Activated CD8-positive, alpha-beta memory T cell treated with anti-CD3 and anti-CD28 coated beads for 36 hours (primary cell): ENCODE measurements around the gene OLAH. TPM values are rescaled to one million over a fixed set of nuclear protein-coding genes. Genes with fewer than 3 reads are reported as not detected.
"Not testable (repeated sequence)": the region's sequence is repeated elsewhere in the genome, so short reads cannot be mapped to it uniquely, and the experiment has no call there.

Experiments
- CTCF ChIA-PET: fragments of 350-600 bp; sonication (Branson Sonifier 250); formaldehyde crosslinking; loops from one replicate; lab custom pipeline; 2021; ENCODE audit warnings: antibody characterized with exemption; lab: Charles Lee
- POLR2A ChIA-PET: fragments of 350-600 bp; sonication (Branson Sonifier 250); formaldehyde crosslinking; loops from one replicate; lab custom pipeline; 2021; ENCODE audit warnings: antibody characterized with exemption; lab: Charles Lee
- total RNA-seq, 2 experiments: library from RNA; stranded (reverse); gene quantifications; one replicate each; pipeline ENCODE4 v1.2.3, GENCODE V29; 2021

Gene OLAH
- under 1 TPM; 0.17 to 0.21 TPM for total RNA-seq

DNA sequence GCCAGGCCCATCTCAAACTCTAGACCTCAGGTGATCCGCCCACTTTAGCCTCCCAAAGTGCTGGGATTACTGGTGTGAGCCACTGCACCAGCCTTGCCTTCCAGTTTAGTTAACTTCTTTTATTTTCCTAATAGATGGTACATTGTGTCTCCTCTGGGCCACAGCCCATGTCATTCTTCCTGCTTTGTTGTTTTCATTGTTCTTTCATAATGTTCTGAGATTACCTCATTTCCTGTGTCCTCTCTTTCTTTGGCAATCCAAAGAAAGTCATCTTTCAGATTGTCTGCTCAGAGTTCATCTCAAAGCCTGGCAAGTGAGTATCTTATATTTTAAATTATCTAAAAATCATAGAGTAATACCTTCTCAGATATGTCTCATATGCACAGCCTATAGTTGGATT lies at the start of gene OLAH:
OLAH (plus strand) TSS at position 270 of the 400 bp plus-strand sequence. CDS start 3,346 bp downstream, outside the sequence.
- ChIA-PET CTCF (no interaction called here), POLR2A (no interaction called here)

- ChIA-PET POLR2A (no interaction called here), CTCF (no interaction called here)
Observed at GRCh38 chr10:14995964-14996565, 47.7 kb upstream of the OLAH start.

DNA sequence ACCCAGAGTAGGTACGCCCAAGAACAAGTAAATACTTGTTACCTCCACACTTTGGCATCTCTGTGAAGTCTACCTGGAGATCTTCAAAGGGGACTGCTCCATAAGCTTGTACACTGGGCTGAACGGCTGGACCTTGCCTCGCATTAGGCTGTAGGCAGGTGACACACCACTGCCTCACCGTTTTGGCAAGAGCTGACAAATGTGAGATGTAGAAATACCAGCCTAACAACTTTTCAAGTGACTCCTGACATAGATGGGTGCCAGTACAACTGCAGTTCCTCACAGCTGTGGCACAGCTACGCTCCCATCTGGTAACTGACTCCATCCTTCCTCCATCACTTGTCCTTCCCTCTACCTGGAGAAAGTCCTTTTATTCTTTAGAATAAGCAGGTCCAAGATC lies 30.2 kb upstream of the OLAH start:
- POLR2A ChIA-PET, CTCF ChIA-PET: not testable (repeated sequence)

- POLR2A ChIA-PET, result no interaction called here
- CTCF ChIA-PET, result no interaction called here
Observed at GRCh38 chr10:15015451-15015850, 28.3 kb upstream of the OLAH start.

DNA sequence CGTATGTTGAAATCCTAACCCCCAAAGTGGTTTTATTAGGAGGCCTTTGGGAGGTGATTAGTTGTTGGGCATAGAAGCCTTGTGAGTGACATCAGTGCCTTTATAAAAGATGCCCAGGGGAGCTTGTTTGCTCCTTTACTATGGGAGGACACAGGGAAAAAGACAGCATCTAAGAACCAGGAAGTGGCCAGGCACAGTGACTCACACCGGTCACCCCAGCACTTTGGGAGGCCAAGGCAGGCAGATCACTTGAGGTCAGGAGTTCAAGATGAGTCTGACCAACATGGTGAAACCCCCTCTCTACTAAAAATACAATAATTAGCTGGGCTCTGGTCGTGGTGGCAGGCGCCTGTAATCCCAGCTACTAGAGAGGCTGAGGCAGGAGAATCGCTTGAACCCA lies 22.8 kb upstream of the OLAH start:
- CTCF ChIA-PET, POLR2A ChIA-PET: not testable (repeated sequence)

- CTCF ChIA-PET, POLR2A ChIA-PET: not testable (repeated sequence)
Observed at GRCh38 chr10:15023079-15023478, 20.7 kb upstream of the OLAH start.

GRCh38 chr10:15024017-15025004 lies 19.4 kb upstream of the OLAH start:
- CTCF ChIA-PET, POLR2A ChIA-PET: not testable (repeated sequence)

DNA sequence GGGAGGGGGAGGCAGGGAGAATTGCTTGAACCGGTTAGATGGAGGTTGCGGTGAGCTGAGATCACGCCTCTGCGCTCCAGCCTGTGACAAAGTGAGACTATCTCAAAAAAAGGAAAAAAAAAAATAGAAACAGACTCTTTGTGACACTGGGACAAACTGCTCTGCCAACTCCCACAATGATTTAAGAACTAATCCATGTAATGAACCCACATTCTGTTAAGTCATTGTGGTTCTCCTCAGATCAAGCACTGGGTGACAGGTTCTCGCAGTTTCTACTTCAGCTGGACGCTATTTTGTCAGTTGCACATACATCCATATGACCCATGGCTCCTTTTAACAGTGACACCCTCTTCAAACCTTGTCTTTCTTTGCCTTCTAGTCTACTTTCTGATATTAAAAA lies 18.7 kb upstream of the OLAH start:
- POLR2A ChIA-PET, result not testable (repeated sequence)

GRCh38 chr10:15027741-15028140 lies 16.0 kb upstream of the OLAH start:
- POLR2A ChIA-PET, result no interaction called here
- CTCF ChIA-PET, result no interaction called here

More for the DNA sequence above, 18.7 kb upstream of the OLAH start:
- CTCF ChIA-PET, result not testable (repeated sequence)

DNA sequence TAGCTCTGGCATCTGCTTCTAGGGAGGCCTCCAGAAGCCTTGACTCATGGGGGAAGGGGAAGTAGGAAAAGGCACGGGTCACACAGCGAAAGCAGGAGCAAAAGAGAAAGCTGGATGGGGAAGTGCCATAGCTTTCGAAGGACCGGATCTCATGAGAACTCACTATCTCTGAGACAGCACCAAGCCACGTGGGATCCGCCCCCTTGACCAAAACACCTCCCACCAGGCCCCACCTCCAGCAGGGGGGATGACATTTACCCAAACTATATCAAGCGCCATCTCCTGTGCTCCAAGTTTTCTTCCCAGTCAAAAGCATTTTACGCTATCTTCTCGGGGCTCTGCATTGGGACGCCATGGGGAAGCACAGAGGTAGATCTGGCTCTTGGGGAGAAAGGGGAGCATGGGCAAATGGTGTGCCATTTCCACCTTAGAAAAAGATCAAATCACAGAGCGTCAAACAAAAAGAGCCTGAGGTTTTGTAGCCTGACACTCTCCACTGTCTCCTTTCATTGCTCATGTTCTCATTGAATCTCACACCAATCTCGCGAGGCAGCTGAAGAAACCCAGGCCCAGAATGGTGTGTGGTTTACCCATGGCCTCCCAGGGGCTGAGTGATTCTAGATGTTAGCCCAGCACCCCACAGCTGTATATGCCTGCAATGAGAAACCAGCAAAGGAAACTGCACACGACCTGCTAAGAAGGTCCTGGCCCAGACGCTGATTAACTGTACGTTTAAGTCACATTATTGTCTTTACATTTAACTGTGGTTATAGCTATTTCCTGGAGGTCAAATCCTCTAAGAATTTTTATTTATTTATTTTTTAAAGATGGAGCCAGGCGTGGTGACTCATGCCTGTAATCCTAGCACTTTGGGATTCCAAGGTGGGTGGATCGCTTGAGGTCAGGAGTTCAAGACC lies 8.1 kb upstream of the OLAH start:
- POLR2A ChIA-PET, result no interaction called here
- CTCF ChIA-PET, result no interaction called here

- POLR2A ChIA-PET, result no interaction called here
- CTCF ChIA-PET, result interaction anchor here (1.0 kb wide), 1 partner anchor 86 kb away, joined by 4 read pairs; no protein-coding TSS in a partner anchor
Observed at GRCh38 chr10:15037691-15038090, 6.1 kb upstream of the OLAH start.

GRCh38 chr10:15038416-15038815 lies 5.3 kb upstream of the OLAH start:
- ChIA-PET CTCF (no interaction called here), POLR2A (no interaction called here)

DNA sequence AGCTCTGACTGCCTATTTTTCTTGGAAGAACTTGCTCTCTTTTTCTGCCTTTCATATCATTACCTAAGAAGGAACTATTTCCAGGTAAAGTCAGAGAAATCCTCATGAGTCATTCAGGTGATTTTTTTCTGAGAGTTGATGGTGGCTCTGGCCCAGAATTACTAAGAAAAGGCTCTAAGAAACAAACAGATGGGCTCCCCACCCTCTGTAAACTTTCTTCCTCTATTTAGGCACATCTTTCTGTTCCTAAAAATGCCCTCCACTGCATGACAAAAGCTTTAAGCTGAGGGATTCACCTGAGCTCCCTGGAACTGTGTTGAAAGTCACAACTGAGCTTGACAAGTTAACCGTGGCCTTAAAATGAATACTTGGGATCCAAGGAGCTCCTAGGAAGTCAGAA lies 1.6 kb downstream of the OLAH start:
- ChIA-PET POLR2A (no interaction called here), CTCF (no interaction called here)

- CTCF ChIA-PET, result interaction anchor here (0.6 kb wide), 1 partner anchor 152 kb away, joined by 3 read pairs; no protein-coding TSS in a partner anchor
- POLR2A ChIA-PET, result no interaction called here
Observed at GRCh38 chr10:15046626-15047025, 2.9 kb downstream of the OLAH start.

- ChIA-PET POLR2A (interaction anchor here (0.6 kb wide), 1 partner anchor 1703 kb away, joined by 4 read pairs; no protein-coding TSS in a partner anchor), CTCF (no interaction called here)
Observed at GRCh38 chr10:15049533-15049932, 5.8 kb downstream of the OLAH start.

GRCh38 chr10:15052121-15052520 lies 8.4 kb downstream of the OLAH start:
- ChIA-PET CTCF (interaction anchor here (1.5 kb wide), 1 partner anchor 12 kb away, joined by 3 read pairs; no protein-coding TSS in a partner anchor), POLR2A (no interaction called here)

- ChIA-PET POLR2A (no interaction called here), CTCF (no interaction called here)
Observed at GRCh38 chr10:15053061-15053460, 9.3 kb downstream of the OLAH start.

DNA sequence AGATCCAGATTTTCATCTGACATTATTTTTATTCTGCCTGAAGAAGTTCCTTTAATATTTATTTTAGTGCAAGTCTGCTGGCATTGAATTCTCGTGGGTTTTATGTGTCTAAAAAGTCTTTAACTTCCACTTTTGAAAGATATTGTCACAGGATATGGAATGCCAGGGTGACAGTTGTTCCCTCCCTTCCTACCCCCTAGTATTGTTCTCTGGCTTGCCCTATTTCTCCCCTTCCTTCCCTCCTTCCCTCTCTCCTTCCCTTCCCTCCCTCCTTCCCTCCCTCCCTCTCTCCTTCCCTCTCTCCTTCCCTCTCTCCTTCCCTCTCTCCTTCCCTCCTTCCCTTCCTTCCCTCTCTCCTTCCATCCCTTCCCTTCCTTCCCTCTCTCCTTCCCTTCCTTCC lies 14.9 kb downstream of the OLAH start:
- ChIA-PET CTCF (no interaction called here), POLR2A (no interaction called here)

GRCh38 chr10:15059914-15060313 lies 16.2 kb downstream of the OLAH start:
- CTCF ChIA-PET, result no interaction called here
- POLR2A ChIA-PET, result no interaction called here
